Testis (tissue), 3 donors: ENCODE data around the gene UNK. TPM values are rescaled to one million over a fixed set of nuclear protein-coding genes. Genes with fewer than 3 reads are reported as not detected.
"Not testable (repeated sequence)": the region's sequence is repeated elsewhere in the genome, so short reads cannot be mapped to it uniquely, and the experiment has no call there.

ENCODE experiments used
- DNase-seq: peaks from one replicate; pipeline ENCODE4 v3.0.0-alpha.2; 2019
- H3K27ac ChIP-seq, 2 donors: fragments of 200-600 bp; sonication (generic); one replicate each; pipeline ENCODE4 v1.5.1; 2019
- H3K27me3 ChIP-seq: fragments of 200-600 bp; sonication (generic); one replicate; pipeline ENCODE4 v1.5.1; 2019
- H3K36me3 ChIP-seq: fragments of 200-600 bp; sonication (generic); one replicate; pipeline ENCODE4 v1.5.1; 2017; ENCODE audit warnings: low read depth; ENCODE audit errors: missing control alignments
- H3K4me1 ChIP-seq: fragments of 200-600 bp; sonication (generic); one replicate; pipeline ENCODE4 v1.5.1; 2019
- H3K4me3 ChIP-seq, 2 donors: fragments of 200-600 bp; sonication (generic); one replicate each; pipeline ENCODE4 v1.5.1; 2017 to 2019
- H3K9me3 ChIP-seq: fragments of 200-600 bp; sonication (generic); one replicate; pipeline ENCODE4 v1.5.1; 2017
- CTCF ChIP-seq, 3 experiments: fragments of 450-650 bp in 2 of 3; fragments of 200-600 bp in 1 of 3; sonication (generic) in 1 of 3; IDR thresholded peaks; one replicate each; pipeline ENCODE4 v1.5.1; 2016 to 2019; ENCODE audit warnings: antibody characterized with exemption in 3 of 3, mild to moderate bottlenecking in 2 of 3, moderate library complexity in 1 of 3
- POLR2A ChIP-seq: fragments of 450-650 bp; IDR thresholded peaks from one replicate; pipeline ENCODE4 v1.6.1; 2017; ENCODE audit warnings: antibody characterized with exemption, mild to moderate bottlenecking, moderate library complexity
- WGBS, 2 donors: methylation state at CpG; one replicate each; pipeline ENCODE4 v1.1.5; 2018; 5-methylcytosine and 5-hydroxymethylcytosine counted together
- intact Hi-C: fragments of 100-400 bp; cut with DNase I; formaldehyde crosslinking; loops from one replicate; pipeline ENCODE4 v1.15.1; 2023; ENCODE audit warnings: low total_unique reads
- polyA plus RNA-seq: library from polyadenylated mRNA; stranded (reverse); fragments of 350-450 nt; fragmentation: Illumina TruSeq; extraction: RNeasy Lipid Tissue Mini Kit (QIAGEN cat#74804); gene quantifications from one replicate; pipeline ENCODE4 v1.2.3, GENCODE V29; 2014; ENCODE audit warnings: low read depth, low replicate concordance; ENCODE audit not compliant: insufficient read depth
- total RNA-seq, 2 donors: library from RNA; depleted of rRNA; stranded (reverse); fragments of >200 nt; gene quantifications; one replicate each; pipeline ENCODE4 v1.2.3, GENCODE V29; 2016

The UNK gene
- total and polyA plus RNA-seq, 3 donors from 2014 or later = 57.2 to 76.0 (median 66.7) TPM

GRCh38 chr17:75868730-75869281, 84.2 kb downstream of the UNK start:
- H3K4me1 ChIP-seq = peaks cover 55% of the 10 kb centered on the region
- intact Hi-C loops, H3K9me3 ChIP-seq: not testable (repeated sequence)

GRCh38 chr17:75869282-75870141, 84.9 kb downstream of the UNK start:
- Histone ChIP-seq H3K27ac (peak overlapping the region; percentile 73 to 90), H3K4me3 (no peak overlapping the region), H3K9me3 (no peaks in the 10 kb centered on the region), H3K4me1 (peaks cover 59% of the 10 kb centered on the region), H3K36me3 (no peaks in the 10 kb centered on the region), H3K27me3 (no peaks in the 10 kb centered on the region)
- peak; percentile 67 for DNase-seq
- 47 to 53% methylated on average over 14 to 23 of the region's 23 CpGs for WGBS, 2 donors
- intact Hi-C loops = no loop called here
- no peak for TF ChIP-seq CTCF (IDR thresholded peaks at IDR 0.05)
- no peak for TF ChIP-seq POLR2A

More at GRCh38 chr17:75868730-75869281, 84.2 kb downstream of the UNK start:
- 89 to 91% methylated on average over 6 to 12 of the region's 12 CpGs for WGBS, 2 donors
- peak overlapping the region; percentile 73 to 90 for H3K27ac ChIP-seq
- DNase-seq, H3K4me3 ChIP-seq, H3K36me3 ChIP-seq, H3K27me3 ChIP-seq: not testable (repeated sequence)

- H3K27me3 ChIP-seq, H3K36me3 ChIP-seq, DNase-seq, intact Hi-C loops, H3K4me3 ChIP-seq, H3K9me3 ChIP-seq: not testable (repeated sequence)
- WGBS, 2 donors = 71 to 73% methylated on average over 10 of the region's 10 CpGs
- Histone ChIP-seq H3K4me1 (peaks cover 56% of the 10 kb centered on the region), H3K27ac (peak overlapping the region; percentile 73 to 90)
These were observed 85.6 kb downstream of the UNK start for GRCh38 chr17:75870228-75870627.

GRCh38 chr17:75872434-75873351, 88.1 kb downstream of the UNK start:
- Histone ChIP-seq H3K9me3 (no peaks in the 10 kb centered on the region), H3K27me3 (no peaks in the 10 kb centered on the region), H3K36me3 (no peaks in the 10 kb centered on the region), H3K4me3 (no peak overlapping the region), H3K4me1 (peaks cover 80% of the 10 kb centered on the region), H3K27ac (peak overlapping the region; percentile 90 to 93)
- intact Hi-C loops = no loop called here
- peak; percentile 92 for DNase-seq
- no peak for TF ChIP-seq POLR2A
- TF ChIP-seq CTCF (IDR thresholded peaks at IDR 0.05) = no peak
- WGBS, 2 donors = 24 to 31% methylated on average over 7 to 13 of the region's 13 CpGs

GRCh38 chr17:75873587-75874322, 89.1 kb downstream of the UNK start:
- no peak overlapping the region for H3K4me3 ChIP-seq
- peaks cover 78% of the 10 kb centered on the region for H3K4me1 ChIP-seq
- H3K36me3 ChIP-seq = no peaks in the 10 kb centered on the region
- intact Hi-C loops = no loop called here
- no peaks in the 10 kb centered on the region for H3K27me3 ChIP-seq
- 37 to 56% methylated on average over 7 to 11 of the region's 11 CpGs for WGBS, 2 donors
- H3K27ac ChIP-seq = peak overlapping the region; percentile 90 to 93
- TF ChIP-seq POLR2A (no peak), CTCF (IDR thresholded peaks at IDR 0.05) (no peak)
- DNase-seq = peak; percentile 54
- no peaks in the 10 kb centered on the region for H3K9me3 ChIP-seq
